Stimulated activated effector memory CD8-positive, alpha-beta T cell treated with anti-CD3 and anti-CD28 coated beads, Interleukin-12 subunit alpha, Interleukin-12 subunit beta, amount 100 ng/mL, for 72 hours (primary cell): Measurements from ENCODE around the gene IQGAP2.
"Not testable (repeated sequence)": the region's sequence is repeated elsewhere in the genome, so short reads cannot be mapped to it uniquely, and the experiment has no call there.

ENCODE experiments used
- ATAC-seq: fragments of 150-1000 bp; cut with Tn5 transposase; 2 replicates; pipeline ENCODE4 v1.10.0; 2021
- DNase-seq, 2 donors: peaks; one replicate each; pipeline ENCODE4 v3.0.0; 2021 to 2022; ENCODE audit warnings: low spot score in 2 of 2
- H3K27ac Mint-ChIP-seq: one replicate; pipeline ENCODE4 v1.8.0; 2022; ENCODE audit warnings: mild to moderate bottlenecking, mixed read lengths
- H3K36me3 Mint-ChIP-seq: one replicate; pipeline ENCODE4 v1.8.0; 2022; ENCODE audit warnings: mild to moderate bottlenecking, mixed read lengths
- H3K4me1 Mint-ChIP-seq: one replicate; pipeline ENCODE4 v1.8.0; 2022; ENCODE audit warnings: mixed read lengths
- H3K4me3 Mint-ChIP-seq: one replicate; pipeline ENCODE4 v1.8.0; 2022; ENCODE audit warnings: mild to moderate bottlenecking, mixed read lengths
- H3K9me3 Mint-ChIP-seq: one replicate; pipeline ENCODE4 v1.8.0; 2022; ENCODE audit warnings: mixed read lengths

The IQGAP2 gene

DNA sequence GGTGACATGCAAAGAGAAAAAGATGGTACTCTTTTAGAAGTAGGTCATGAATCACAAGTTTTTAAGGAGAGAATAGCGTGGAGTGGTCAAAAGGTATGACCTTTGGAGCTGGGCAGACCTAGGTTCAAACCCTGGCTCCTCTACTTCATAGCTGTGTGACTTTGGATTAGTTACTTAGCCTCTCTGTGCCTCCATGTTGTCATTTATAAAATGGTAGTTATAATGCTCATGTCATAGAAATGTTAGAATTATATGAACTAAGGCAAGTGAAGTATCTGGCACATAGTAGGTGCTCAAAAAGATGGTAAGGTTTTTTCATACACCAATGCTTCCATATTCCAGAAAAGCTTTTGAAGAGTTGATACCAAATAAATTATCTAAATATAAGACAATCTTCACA is 320.2 kb downstream of the IQGAP2 start:
- peak overlapping the region; percentile 18 for H3K27ac Mint-ChIP-seq
- no peak for ATAC-seq
- peaks cover 56% of the 10 kb centered on the region for H3K4me1 Mint-ChIP-seq
- no peak overlapping the region for H3K4me3 Mint-ChIP-seq
- peak in 1 of 2 donors; percentile 30 for DNase-seq
- peaks cover 1% of the 10 kb centered on the region for H3K9me3 Mint-ChIP-seq
- H3K36me3 Mint-ChIP-seq, result peaks cover 28% of the 10 kb centered on the region

GRCh38 chr5:76723906-76724305 is 320.8 kb downstream of the IQGAP2 start:
- H3K36me3 Mint-ChIP-seq, result peaks cover 22% of the 10 kb centered on the region
- DNase-seq, result no peak
- H3K27ac Mint-ChIP-seq, result peak overlapping the region; percentile 18

DNA sequence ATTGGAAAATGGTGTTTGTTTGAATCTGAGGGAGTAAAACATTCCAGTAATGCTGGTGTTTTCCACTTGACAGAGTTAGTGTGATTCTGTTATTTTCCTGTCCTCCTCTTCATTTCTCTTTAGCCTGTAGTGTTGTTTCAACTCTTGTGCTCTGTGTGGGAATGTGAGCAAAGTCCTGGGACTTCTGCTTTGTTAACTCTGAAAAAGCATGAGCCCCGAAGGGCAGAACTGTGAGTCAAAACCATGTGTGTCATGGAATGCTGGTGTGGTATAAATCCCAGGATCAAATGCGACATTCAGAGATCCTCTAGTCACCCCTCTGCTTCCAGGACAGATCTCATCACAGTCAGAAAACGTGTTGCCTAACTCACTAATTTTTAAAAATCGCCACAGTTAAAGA is 321.8 kb downstream of the IQGAP2 start:
- peaks cover 23% of the 10 kb centered on the region for H3K36me3 Mint-ChIP-seq
- no peak for ATAC-seq
- peaks cover 11% of the 10 kb centered on the region for H3K9me3 Mint-ChIP-seq
- peaks cover 56% of the 10 kb centered on the region for H3K4me1 Mint-ChIP-seq
- H3K27ac Mint-ChIP-seq, result peak overlapping the region; percentile 79
- no peak for DNase-seq
- H3K4me3 Mint-ChIP-seq, result peak overlapping the region; percentile 7

More at GRCh38 chr5:76723906-76724305, 320.8 kb downstream of the IQGAP2 start:
- peaks cover 50% of the 10 kb centered on the region for H3K4me1 Mint-ChIP-seq
- ATAC-seq, result no peak
- peaks cover 2% of the 10 kb centered on the region for H3K9me3 Mint-ChIP-seq
- no peak overlapping the region for H3K4me3 Mint-ChIP-seq

DNA sequence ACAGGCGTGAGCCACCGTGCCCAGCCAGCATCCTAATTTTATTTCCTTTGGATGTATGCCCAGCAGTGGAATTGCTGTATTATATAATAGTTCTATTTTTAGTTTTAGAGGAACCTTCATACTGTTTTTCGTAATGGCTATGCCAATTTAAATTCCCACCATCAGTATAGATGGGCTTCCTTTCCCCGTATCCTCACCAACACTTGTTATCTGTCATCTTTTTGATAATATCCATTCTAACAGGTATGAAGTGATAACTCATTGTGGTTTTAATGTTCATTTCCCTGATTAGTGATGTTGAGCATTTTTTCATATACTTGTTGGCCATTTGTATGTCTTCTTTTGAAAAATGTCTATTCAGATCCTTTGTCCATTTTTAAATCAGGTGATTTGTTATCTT is 325.9 kb downstream of the IQGAP2 start:
- H3K27ac Mint-ChIP-seq, result peak overlapping the region; percentile 75
- H3K36me3 Mint-ChIP-seq, result peaks cover 49% of the 10 kb centered on the region

DNA sequence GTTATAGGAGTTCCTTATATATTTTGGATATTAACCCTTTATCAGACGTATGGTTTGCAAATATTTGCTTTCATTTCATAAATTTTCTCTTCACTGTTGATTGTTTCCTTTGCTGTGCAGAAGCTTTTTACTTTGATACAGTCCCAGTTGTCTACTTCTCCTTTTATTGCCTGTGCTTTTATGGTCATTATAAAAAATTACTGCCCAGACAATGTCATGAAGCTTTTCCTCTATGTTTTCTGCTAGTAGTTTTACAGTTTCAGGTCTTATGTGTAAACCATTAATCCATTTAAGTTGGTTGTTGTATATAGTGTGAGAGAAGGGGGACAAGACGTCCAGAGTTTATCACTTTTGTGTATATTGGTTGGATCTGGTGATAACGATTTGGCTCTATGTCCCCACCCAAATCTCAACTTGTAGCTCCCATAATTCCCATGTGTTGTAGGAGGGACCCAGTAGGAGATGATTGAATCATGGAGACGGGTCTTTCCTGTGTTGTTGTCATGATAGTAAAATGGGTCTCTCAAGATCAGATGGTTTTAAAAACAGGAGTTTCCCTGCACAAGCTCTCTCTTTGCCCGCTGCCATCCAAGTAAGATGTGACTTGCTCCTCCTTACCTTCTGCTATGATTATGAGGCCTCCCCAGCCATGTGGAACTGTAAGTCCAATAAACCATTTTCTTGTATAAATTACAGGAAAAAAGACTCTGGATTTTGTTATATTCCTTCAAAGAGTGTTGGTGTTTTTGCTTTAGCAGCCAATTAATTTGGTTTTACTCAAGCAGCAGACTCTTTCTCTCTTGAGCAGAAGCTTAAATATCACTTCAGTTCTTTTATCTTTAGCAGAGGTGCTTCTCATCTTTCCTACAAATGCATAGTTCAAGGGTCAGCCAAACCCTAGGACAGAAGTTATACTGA is 326.5 kb downstream of the IQGAP2 start:
- H3K4me3 Mint-ChIP-seq, result no peak overlapping the region
- H3K36me3 Mint-ChIP-seq, result peaks cover 54% of the 10 kb centered on the region
- ATAC-seq (no peak), DNase-seq (peak in 1 of 2 donors; percentile 39)
- peaks cover 70% of the 10 kb centered on the region for H3K4me1 Mint-ChIP-seq
- peak overlapping the region; percentile 75 for H3K27ac Mint-ChIP-seq
- H3K9me3 Mint-ChIP-seq, result peaks cover 17% of the 10 kb centered on the region

More for the DNA sequence above, 325.9 kb downstream of the IQGAP2 start:
- Mint-ChIP-seq H3K9me3 (peaks cover 17% of the 10 kb centered on the region), H3K4me3 (no peak overlapping the region), H3K4me1 (peaks cover 70% of the 10 kb centered on the region)
- ATAC-seq (no peak), DNase-seq (no peak)

DNA sequence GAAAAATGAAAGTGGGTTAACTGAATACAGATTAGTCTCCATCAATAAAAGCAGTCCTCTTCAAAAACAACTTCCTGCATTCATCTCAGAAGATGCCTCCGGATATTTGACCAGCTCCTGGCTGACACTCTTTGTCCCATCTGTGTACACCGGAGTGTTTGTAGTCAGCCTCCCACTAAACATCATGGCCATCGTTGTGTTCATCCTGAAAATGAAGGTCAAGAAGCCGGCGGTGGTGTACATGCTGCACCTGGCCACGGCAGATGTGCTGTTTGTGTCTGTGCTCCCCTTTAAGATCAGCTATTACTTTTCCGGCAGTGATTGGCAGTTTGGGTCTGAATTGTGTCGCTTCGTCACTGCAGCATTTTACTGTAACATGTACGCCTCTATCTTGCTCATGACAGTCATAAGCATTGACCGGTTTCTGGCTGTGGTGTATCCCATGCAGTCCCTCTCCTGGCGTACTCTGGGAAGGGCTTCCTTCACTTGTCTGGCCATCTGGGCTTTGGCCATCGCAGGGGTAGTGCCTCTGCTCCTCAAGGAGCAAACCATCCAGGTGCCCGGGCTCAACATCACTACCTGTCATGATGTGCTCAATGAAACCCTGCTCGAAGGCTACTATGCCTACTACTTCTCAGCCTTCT is 329.4 kb downstream of the IQGAP2 start:
- peak; percentile 75 for ATAC-seq
- peaks cover 47% of the 10 kb centered on the region for H3K36me3 Mint-ChIP-seq
- H3K4me3 Mint-ChIP-seq, result peak overlapping the region; percentile 62
- peaks cover 17% of the 10 kb centered on the region for H3K9me3 Mint-ChIP-seq
- DNase-seq, result peak; percentile 31 to 87
- H3K4me1 Mint-ChIP-seq, result peaks cover 67% of the 10 kb centered on the region
- H3K27ac Mint-ChIP-seq, result peak overlapping the region; percentile 81

DNA sequence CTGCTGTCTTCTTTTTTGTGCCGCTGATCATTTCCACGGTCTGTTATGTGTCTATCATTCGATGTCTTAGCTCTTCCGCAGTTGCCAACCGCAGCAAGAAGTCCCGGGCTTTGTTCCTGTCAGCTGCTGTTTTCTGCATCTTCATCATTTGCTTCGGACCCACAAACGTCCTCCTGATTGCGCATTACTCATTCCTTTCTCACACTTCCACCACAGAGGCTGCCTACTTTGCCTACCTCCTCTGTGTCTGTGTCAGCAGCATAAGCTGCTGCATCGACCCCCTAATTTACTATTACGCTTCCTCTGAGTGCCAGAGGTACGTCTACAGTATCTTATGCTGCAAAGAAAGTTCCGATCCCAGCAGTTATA is 329.9 kb downstream of the IQGAP2 start:
- DNase-seq (peak in 1 of 2 donors; percentile 36), ATAC-seq (peak; percentile 96)
- Mint-ChIP-seq H3K9me3 (peaks cover 17% of the 10 kb centered on the region), H3K36me3 (peaks cover 43% of the 10 kb centered on the region), H3K27ac (peak overlapping the region; percentile 81), H3K4me3 (peak overlapping the region; percentile 62), H3K4me1 (peaks cover 72% of the 10 kb centered on the region)

DNA sequence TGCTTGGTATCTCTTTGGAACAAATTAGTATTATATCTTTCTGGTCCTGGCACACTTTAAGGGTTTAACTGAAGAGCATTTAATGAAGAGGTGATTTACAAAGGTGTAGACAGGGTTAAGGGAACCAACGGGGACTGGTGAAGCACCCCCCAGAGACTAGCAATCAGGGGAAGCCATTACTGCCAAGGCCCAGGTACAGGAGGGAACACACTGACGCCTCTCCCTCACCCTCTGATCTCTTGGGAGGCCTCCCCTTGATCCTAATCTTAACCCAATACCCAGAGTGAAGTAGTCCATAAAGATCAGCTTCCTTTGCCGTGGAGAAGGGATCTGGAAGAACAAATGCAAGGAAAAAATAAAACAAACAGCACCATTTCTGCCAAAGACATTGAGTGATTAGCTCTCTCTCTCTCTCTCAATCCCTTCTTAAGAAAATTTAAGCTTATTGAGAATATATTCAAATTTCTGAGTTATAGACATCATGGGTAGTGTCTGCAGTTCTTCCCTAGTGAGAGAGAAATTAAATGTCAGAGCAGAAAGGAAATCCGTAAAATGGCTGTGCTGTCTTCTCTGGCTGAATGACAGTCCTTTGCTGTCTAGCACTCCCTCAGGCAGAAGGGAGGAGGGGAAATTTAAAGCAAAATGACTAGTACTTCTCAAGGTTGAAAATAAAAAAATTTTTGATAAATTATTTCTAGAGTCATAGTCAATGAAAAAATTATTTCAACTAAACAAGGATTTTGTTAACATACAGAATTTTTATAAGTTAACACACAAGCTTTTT is 332.9 kb downstream of the IQGAP2 start:
- Mint-ChIP-seq H3K4me1 (peaks cover 66% of the 10 kb centered on the region), H3K36me3 (peaks cover 40% of the 10 kb centered on the region), H3K4me3 (peak overlapping the region; percentile 22), H3K27ac (peak overlapping the region; percentile 84), H3K9me3 (no peaks in the 10 kb centered on the region)
- ATAC-seq (no peak), DNase-seq (no peak)

GRCh38 chr5:76736679-76737556 is 333.8 kb downstream of the IQGAP2 start:
- DNase-seq, result no peak
- no peaks in the 10 kb centered on the region for H3K9me3 Mint-ChIP-seq
- peak overlapping the region; percentile 89 for H3K27ac Mint-ChIP-seq
- H3K4me3 Mint-ChIP-seq, result peak overlapping the region; percentile 53
- no peak for ATAC-seq
- H3K36me3 Mint-ChIP-seq, result peaks cover 40% of the 10 kb centered on the region
- H3K4me1 Mint-ChIP-seq, result peaks cover 62% of the 10 kb centered on the region

DNA sequence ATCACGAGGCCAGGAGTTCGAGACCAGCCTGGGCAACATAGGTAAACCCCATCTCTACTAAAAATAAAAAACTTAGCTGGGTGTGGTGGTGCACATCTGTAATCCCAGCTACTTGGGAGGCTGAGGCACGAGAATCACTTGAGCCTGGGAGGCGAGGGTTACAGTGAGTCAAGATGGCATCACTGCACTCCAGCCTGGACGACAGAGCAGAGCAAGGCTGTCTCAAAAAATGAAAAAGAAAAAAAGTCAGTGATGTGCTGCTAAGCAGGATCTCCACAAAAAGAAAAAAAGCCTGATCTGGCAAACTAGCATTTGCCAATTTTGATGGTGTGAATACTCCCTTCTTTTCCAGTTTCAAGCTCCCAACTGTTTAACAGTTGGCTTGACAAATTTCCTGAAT is 334.8 kb downstream of the IQGAP2 start:
- peak overlapping the region; percentile 89 for H3K27ac Mint-ChIP-seq
- no peaks in the 10 kb centered on the region for H3K9me3 Mint-ChIP-seq

GRCh38 chr5:76741506-76741905 is 338.4 kb downstream of the IQGAP2 start:
- not testable (repeated sequence) for H3K36me3 Mint-ChIP-seq, H3K9me3 Mint-ChIP-seq, DNase-seq, H3K27ac Mint-ChIP-seq, ATAC-seq, H3K4me3 Mint-ChIP-seq
- H3K4me1 Mint-ChIP-seq, result peaks cover 27% of the 10 kb centered on the region

More for the DNA sequence above, 334.8 kb downstream of the IQGAP2 start:
- Mint-ChIP-seq H3K36me3 (peaks cover 31% of the 10 kb centered on the region), H3K4me3 (peak overlapping the region; percentile 53), H3K4me1 (peaks cover 52% of the 10 kb centered on the region)
- ATAC-seq (no peak), DNase-seq (no peak)

DNA sequence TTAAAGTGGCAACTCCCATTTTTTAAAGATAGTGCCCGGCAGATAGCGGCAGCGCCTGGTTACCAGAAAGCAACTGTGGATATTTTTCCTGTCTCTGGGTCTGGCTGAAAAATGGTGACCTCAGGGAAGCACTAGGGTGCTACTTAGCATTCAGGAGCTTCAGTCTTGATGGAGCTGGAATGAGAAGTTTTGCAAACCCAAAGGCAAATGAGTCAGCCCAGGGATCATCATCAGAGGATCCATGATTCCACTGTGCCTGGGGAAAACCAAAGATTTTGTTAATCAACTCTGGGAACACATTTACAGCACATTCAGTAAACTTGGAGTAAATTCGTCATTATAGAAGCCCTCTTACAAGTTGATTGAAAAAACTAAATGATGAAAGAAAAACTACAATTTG is 339.5 kb downstream of the IQGAP2 start:
- Mint-ChIP-seq H3K36me3 (peaks cover 10% of the 10 kb centered on the region), H3K9me3 (no peaks in the 10 kb centered on the region), H3K4me3 (no peak overlapping the region), H3K4me1 (peaks cover 18% of the 10 kb centered on the region), H3K27ac (no peak overlapping the region)
- ATAC-seq (no peak), DNase-seq (no peak)

- ATAC-seq, result no peak
- Mint-ChIP-seq H3K4me3 (no peak overlapping the region), H3K9me3 (no peaks in the 10 kb centered on the region), H3K36me3 (no peaks in the 10 kb centered on the region), H3K27ac (no peak overlapping the region), H3K4me1 (peaks cover 5% of the 10 kb centered on the region)
- DNase-seq, result no peak
Measured at GRCh38 chr5:76744632-76745031, 341.5 kb downstream of the IQGAP2 start.

DNA sequence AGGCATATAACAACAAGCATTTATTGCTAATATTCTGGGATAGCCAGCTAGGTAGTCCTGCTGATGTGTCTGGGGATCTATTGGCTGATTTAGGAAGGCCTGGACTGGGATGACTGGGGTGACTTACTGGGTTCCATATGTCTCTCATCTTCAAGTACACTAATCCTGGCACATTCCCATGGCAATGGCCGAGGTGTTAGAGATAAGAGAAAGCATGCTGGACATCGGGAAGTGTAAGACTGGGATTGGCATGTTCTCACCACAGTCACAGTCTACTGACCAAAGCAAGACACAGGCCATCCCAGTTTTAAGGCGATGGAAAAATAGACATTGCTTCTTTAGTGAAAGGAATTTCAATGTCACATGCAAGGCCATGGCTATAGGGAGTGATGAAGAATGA is 342.6 kb downstream of the IQGAP2 start:
- no peak for ATAC-seq
- Mint-ChIP-seq H3K9me3 (no peaks in the 10 kb centered on the region), H3K36me3 (no peaks in the 10 kb centered on the region), H3K4me3 (no peak overlapping the region), H3K4me1 (peaks cover 5% of the 10 kb centered on the region), H3K27ac (no peak overlapping the region)
- no peak for DNase-seq
